Hepatocyte (in vitro differentiated cells): ENCODE results near the gene RASSF6.

Source experiments
- EZH2 ChIP-seq: fragments of 200-600 bp; sonication (generic); IDR thresholded peaks from 2 replicates; pipeline ENCODE4 v1.6.1; 2016; ENCODE audit warnings: antibody characterized with exemption, mild to moderate bottlenecking, borderline replicate concordance
- EZH2phosphoT487 ChIP-seq: fragments of 200-600 bp; sonication (generic); IDR thresholded peaks from one replicate; pipeline ENCODE4 v1.6.1; 2018; ENCODE audit warnings: antibody characterized with exemption, mild to moderate bottlenecking, low read depth, moderate library complexity; ENCODE audit not compliant: unreplicated experiment, severe bottlenecking
- TF ChIP-seq, protein P1 (sequence below): fragments of 200-600 bp; sonication (generic); IDR thresholded peaks from 2 replicates; pipeline ENCODE4 v1.5.1; 2016; ENCODE audit warnings: antibody characterized with exemption, mild to moderate bottlenecking; ENCODE audit not compliant: poor library complexity

DNA sequence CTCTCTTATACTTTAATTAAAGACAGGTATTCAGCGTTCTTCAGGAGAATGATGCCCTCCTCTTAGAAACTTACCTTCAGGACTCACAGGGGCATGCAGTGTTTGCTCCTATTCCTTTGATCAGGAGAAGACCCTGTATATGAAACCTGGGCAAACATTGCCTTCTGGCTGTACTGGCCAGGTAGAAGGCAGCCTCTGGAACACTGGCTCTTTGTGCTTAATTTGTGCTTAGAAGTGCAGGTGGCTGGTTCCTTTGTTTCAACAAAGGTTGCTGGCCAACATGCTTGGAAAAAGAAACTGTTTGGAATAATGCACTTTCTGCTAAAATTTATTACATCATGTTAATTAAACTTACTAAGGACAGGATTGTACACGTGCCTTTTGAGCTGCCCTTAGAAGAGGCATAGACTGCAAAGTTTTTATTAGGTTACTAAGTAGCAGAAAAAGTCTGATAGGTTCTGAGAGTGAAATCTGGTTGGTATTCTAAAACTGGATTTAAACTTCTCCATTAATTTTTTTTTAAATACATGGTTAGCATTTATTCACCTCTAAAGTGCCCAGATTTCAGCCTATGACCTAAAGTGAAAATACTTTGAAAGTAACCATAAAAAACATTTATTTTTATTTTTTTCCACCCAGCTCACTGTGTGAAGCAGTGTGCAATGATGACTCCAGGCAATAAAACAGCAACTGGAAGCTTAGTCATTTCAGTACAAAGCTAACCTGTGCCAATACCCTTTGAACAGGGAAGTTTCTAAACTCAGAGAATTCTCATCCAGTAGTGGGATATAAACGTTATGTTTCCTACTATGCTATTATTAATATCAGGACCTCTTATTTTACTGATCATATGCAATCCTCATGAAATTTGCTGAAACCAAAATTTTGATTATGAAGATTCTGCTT is 11.3 kb downstream of the RASSF6 start:
- TF ChIP-seq, protein P1, sequence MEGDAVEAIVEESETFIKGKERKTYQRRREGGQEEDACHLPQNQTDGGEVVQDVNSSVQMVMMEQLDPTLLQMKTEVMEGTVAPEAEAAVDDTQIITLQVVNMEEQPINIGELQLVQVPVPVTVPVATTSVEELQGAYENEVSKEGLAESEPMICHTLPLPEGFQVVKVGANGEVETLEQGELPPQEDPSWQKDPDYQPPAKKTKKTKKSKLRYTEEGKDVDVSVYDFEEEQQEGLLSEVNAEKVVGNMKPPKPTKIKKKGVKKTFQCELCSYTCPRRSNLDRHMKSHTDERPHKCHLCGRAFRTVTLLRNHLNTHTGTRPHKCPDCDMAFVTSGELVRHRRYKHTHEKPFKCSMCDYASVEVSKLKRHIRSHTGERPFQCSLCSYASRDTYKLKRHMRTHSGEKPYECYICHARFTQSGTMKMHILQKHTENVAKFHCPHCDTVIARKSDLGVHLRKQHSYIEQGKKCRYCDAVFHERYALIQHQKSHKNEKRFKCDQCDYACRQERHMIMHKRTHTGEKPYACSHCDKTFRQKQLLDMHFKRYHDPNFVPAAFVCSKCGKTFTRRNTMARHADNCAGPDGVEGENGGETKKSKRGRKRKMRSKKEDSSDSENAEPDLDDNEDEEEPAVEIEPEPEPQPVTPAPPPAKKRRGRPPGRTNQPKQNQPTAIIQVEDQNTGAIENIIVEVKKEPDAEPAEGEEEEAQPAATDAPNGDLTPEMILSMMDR, result no peak
- no peak for TF ChIP-seq EZH2
- no peak for TF ChIP-seq EZH2phosphoT487
